ENCODE results near the gene CDT1.
"Not testable (repeated sequence)": the region's sequence is repeated elsewhere in the genome, so short reads cannot be mapped to it uniquely, and the experiment has no call there.

Gene CDT1

GRCh38 chr16:88819126-88819525 is 15.5 kb downstream of the CDT1 start:
- peaks cover 0 to 5% (median 1%) of the 10 kb centered on the region in 4 experiments for H3K4me1 ChIP-seq (ENCODE audit: control extremely low read depth in 1 of 4, control insufficient read depth in 4 of 4, insufficient read depth in 4 of 4, low read length in 3 of 4)
- no peak for DNase-seq
- H3K9me3 ChIP-seq (ENCODE audit: control extremely low read depth in 1 of 5, control insufficient read depth in 4 of 5, insufficient read depth in 2 of 5, low read depth in 1 of 5, low read length in 4 of 5), result no peaks in the 10 kb centered on the region
- POLR2A ChIA-PET, result interaction anchor here (0.6 to 0.7 kb wide), 2 partner anchors 18 to 30 kb away, joined by 3 read pairs; no protein-coding TSS in a partner anchor
- H3K36me3 ChIP-seq (ENCODE audit: control insufficient read depth in 4 of 4, insufficient read depth in 4 of 4, low read length in 3 of 4), result peaks cover 5 to 23% (median 14%) of the 10 kb centered on the region in 4 experiments
- 93% methylated on average over 14 of the region's 16 CpGs for WGBS (ENCODE audit: insufficient coverage)
- no peak overlapping the region for H3K27ac ChIP-seq (ENCODE audit: insufficient read depth in 1 of 2, low read depth in 1 of 2, low read length in 2 of 2, poor library complexity in 1 of 2, severe bottlenecking in 2 of 2)
- no peaks in the 10 kb centered on the region for H3K27me3 ChIP-seq (replicated peaks in 2 of 5; ENCODE audit: control insufficient read depth in 4 of 5, insufficient read depth in 5 of 5, low read length in 4 of 5)
- CTCF ChIA-PET, result interaction anchor here (1.0 to 5.7 kb wide), 4 partner anchors 9 to 358 kb away, joined by 3 to 39 read pairs (median 3); partner anchors contain the start of genes GALNS and TRAPPC2L
- no peak overlapping the region for H3K4me3 ChIP-seq (ENCODE audit: control insufficient read depth in 1 of 7, extremely low read depth in 1 of 7, insufficient read depth in 4 of 7, low read depth in 2 of 7, low read length in 6 of 7)

- ChIA-PET CTCF (interaction anchor here (0.5 kb wide), 1 partner anchor 333 kb away, joined by 3 read pairs; no protein-coding TSS in a partner anchor), POLR2A (no interaction called here)
- H3K4me1 ChIP-seq (ENCODE audit: control extremely low read depth in 1 of 4, control insufficient read depth in 4 of 4, insufficient read depth in 4 of 4, low read length in 3 of 4), result peaks cover 0 to 5% (median 1%) of the 10 kb centered on the region in 4 experiments
- H3K27me3 ChIP-seq (replicated peaks in 2 of 5; ENCODE audit: control insufficient read depth in 4 of 5, insufficient read depth in 5 of 5, low read length in 4 of 5), result no peaks in the 10 kb centered on the region
- no peak overlapping the region for H3K27ac ChIP-seq (ENCODE audit: insufficient read depth in 1 of 2, low read depth in 1 of 2, low read length in 2 of 2, poor library complexity in 1 of 2, severe bottlenecking in 2 of 2)
- 94% methylated on average over 16 of the region's 20 CpGs for WGBS (ENCODE audit: insufficient coverage)
- H3K4me3 ChIP-seq (ENCODE audit: control insufficient read depth in 1 of 7, extremely low read depth in 1 of 7, insufficient read depth in 4 of 7, low read depth in 2 of 7, low read length in 6 of 7), result no peak overlapping the region
- no peak for DNase-seq
- no peaks in the 10 kb centered on the region for H3K9me3 ChIP-seq (ENCODE audit: control extremely low read depth in 1 of 5, control insufficient read depth in 4 of 5, insufficient read depth in 2 of 5, low read depth in 1 of 5, low read length in 4 of 5)
- H3K36me3 ChIP-seq (ENCODE audit: control insufficient read depth in 4 of 4, insufficient read depth in 4 of 4, low read length in 3 of 4), result peaks cover 5 to 28% (median 14%) of the 10 kb centered on the region in 4 experiments
Observed at GRCh38 chr16:88820385-88821025, 16.9 kb downstream of the CDT1 start.

GRCh38 chr16:88821168-88821850 is 17.7 kb downstream of the CDT1 start:
- CTCF ChIA-PET, result interaction anchor here (0.5 to 1.5 kb wide), 2 partner anchors 333 to 346 kb away, joined by 3 to 4 read pairs; no protein-coding TSS in a partner anchor
- Histone ChIP-seq H3K4me3 (ENCODE audit: control insufficient read depth in 1 of 7, extremely low read depth in 1 of 7, insufficient read depth in 4 of 7, low read depth in 2 of 7, low read length in 6 of 7) (no peak overlapping the region), H3K4me1 (ENCODE audit: control extremely low read depth in 1 of 4, control insufficient read depth in 4 of 4, insufficient read depth in 4 of 4, low read length in 3 of 4) (no peaks in the 10 kb centered on the region), H3K27ac (ENCODE audit: insufficient read depth in 1 of 2, low read depth in 1 of 2, low read length in 2 of 2, poor library complexity in 1 of 2, severe bottlenecking in 2 of 2) (no peak overlapping the region), H3K9me3 (ENCODE audit: control extremely low read depth in 1 of 5, control insufficient read depth in 4 of 5, insufficient read depth in 2 of 5, low read depth in 1 of 5, low read length in 4 of 5) (no peaks in the 10 kb centered on the region), H3K27me3 (replicated peaks in 2 of 5; ENCODE audit: control insufficient read depth in 4 of 5, insufficient read depth in 5 of 5, low read length in 4 of 5) (no peaks in the 10 kb centered on the region), H3K36me3 (ENCODE audit: control insufficient read depth in 4 of 4, insufficient read depth in 4 of 4, low read length in 3 of 4) (peaks cover 5 to 28% (median 14%) of the 10 kb centered on the region in 4 experiments)
- DNase-seq, result no peak
- POLR2A ChIA-PET, result interaction anchor here (0.6 kb wide), 1 partner anchor 408 kb away, joined by 3 read pairs; no protein-coding TSS in a partner anchor
- 95% methylated on average over 19 of the region's 22 CpGs for WGBS (ENCODE audit: insufficient coverage)

- Histone ChIP-seq H3K27me3 (replicated peaks in 2 of 5; ENCODE audit: control insufficient read depth in 4 of 5, insufficient read depth in 5 of 5, low read length in 4 of 5) (no peaks in the 10 kb centered on the region), H3K4me3 (ENCODE audit: control insufficient read depth in 1 of 7, extremely low read depth in 1 of 7, insufficient read depth in 4 of 7, low read depth in 2 of 7, low read length in 6 of 7) (no peak overlapping the region), H3K27ac (ENCODE audit: insufficient read depth in 1 of 2, low read depth in 1 of 2, low read length in 2 of 2, poor library complexity in 1 of 2, severe bottlenecking in 2 of 2) (no peak overlapping the region), H3K9me3 (ENCODE audit: control extremely low read depth in 1 of 5, control insufficient read depth in 4 of 5, insufficient read depth in 2 of 5, low read depth in 1 of 5, low read length in 4 of 5) (no peaks in the 10 kb centered on the region), H3K4me1 (ENCODE audit: control extremely low read depth in 1 of 4, control insufficient read depth in 4 of 4, insufficient read depth in 4 of 4, low read length in 3 of 4) (no peaks in the 10 kb centered on the region), H3K36me3 (ENCODE audit: control insufficient read depth in 4 of 4, insufficient read depth in 4 of 4, low read length in 3 of 4) (peaks cover 5 to 28% (median 16%) of the 10 kb centered on the region in 4 experiments)
- no peak for DNase-seq
- 97% methylated on average over 24 of the region's 24 CpGs for WGBS (ENCODE audit: insufficient coverage)
- ChIA-PET POLR2A (interaction anchor here (0.6 kb wide), 1 partner anchor 88 kb away, joined by 3 read pairs; no protein-coding TSS in a partner anchor), CTCF (interaction anchor here (1.5 kb wide), 1 partner anchor 345 kb away, joined by 4 read pairs; no protein-coding TSS in a partner anchor)
Observed at GRCh38 chr16:88822281-88823040, 18.9 kb downstream of the CDT1 start.

- H3K4me3 ChIP-seq (ENCODE audit: control insufficient read depth in 1 of 7, extremely low read depth in 1 of 7, insufficient read depth in 4 of 7, low read depth in 2 of 7, low read length in 6 of 7); H3K27me3 ChIP-seq (replicated peaks in 2 of 5; ENCODE audit: control insufficient read depth in 4 of 5, insufficient read depth in 5 of 5, low read length in 4 of 5); POLR2A ChIA-PET; CTCF ChIA-PET; DNase-seq; H3K27ac ChIP-seq (ENCODE audit: insufficient read depth in 1 of 2, low read depth in 1 of 2, low read length in 2 of 2, poor library complexity in 1 of 2, severe bottlenecking in 2 of 2); H3K4me1 ChIP-seq (ENCODE audit: control extremely low read depth in 1 of 4, control insufficient read depth in 4 of 4, insufficient read depth in 4 of 4, low read length in 3 of 4); H3K9me3 ChIP-seq (ENCODE audit: control extremely low read depth in 1 of 5, control insufficient read depth in 4 of 5, insufficient read depth in 2 of 5, low read depth in 1 of 5, low read length in 4 of 5): not testable (repeated sequence)
- peaks cover 5 to 28% (median 18%) of the 10 kb centered on the region in 4 experiments for H3K36me3 ChIP-seq (ENCODE audit: control insufficient read depth in 4 of 4, insufficient read depth in 4 of 4, low read length in 3 of 4)
- WGBS (ENCODE audit: insufficient coverage), result 99% methylated on average over 29 of the region's 31 CpGs
Observed at GRCh38 chr16:88823646-88824045, 20.1 kb downstream of the CDT1 start.

GRCh38 chr16:88824256-88825077 is 20.9 kb downstream of the CDT1 start:
- Histone ChIP-seq H3K4me1 (ENCODE audit: control extremely low read depth in 1 of 4, control insufficient read depth in 4 of 4, insufficient read depth in 4 of 4, low read length in 3 of 4) (no peaks in the 10 kb centered on the region), H3K27me3 (replicated peaks in 2 of 5; ENCODE audit: control insufficient read depth in 4 of 5, insufficient read depth in 5 of 5, low read length in 4 of 5) (no peaks in the 10 kb centered on the region), H3K36me3 (ENCODE audit: control insufficient read depth in 4 of 4, insufficient read depth in 4 of 4, low read length in 3 of 4) (peaks cover 5 to 28% (median 18%) of the 10 kb centered on the region in 4 experiments), H3K9me3 (ENCODE audit: control extremely low read depth in 1 of 5, control insufficient read depth in 4 of 5, insufficient read depth in 2 of 5, low read depth in 1 of 5, low read length in 4 of 5) (no peaks in the 10 kb centered on the region), H3K27ac (ENCODE audit: insufficient read depth in 1 of 2, low read depth in 1 of 2, low read length in 2 of 2, poor library complexity in 1 of 2, severe bottlenecking in 2 of 2) (no peak overlapping the region), H3K4me3 (ENCODE audit: control insufficient read depth in 1 of 7, extremely low read depth in 1 of 7, insufficient read depth in 4 of 7, low read depth in 2 of 7, low read length in 6 of 7) (no peak overlapping the region)
- POLR2A ChIA-PET, result no interaction called here
- CTCF ChIA-PET, result interaction anchor here (0.6 to 0.9 kb wide), 2 partner anchors 336 to 436 kb away, joined by 3 read pairs; no protein-coding TSS in a partner anchor
- no peak for DNase-seq
- 94% methylated on average over 29 of the region's 33 CpGs for WGBS (ENCODE audit: insufficient coverage)

Data from common myeloid progenitor, CD34-positive (primary cell).